Measurements from ENCODE around the gene CFL2.
"Not testable (repeated sequence)": the region's sequence is repeated elsewhere in the genome, so short reads cannot be mapped to it uniquely, and the experiment has no call there.

The CFL2 gene

DNA sequence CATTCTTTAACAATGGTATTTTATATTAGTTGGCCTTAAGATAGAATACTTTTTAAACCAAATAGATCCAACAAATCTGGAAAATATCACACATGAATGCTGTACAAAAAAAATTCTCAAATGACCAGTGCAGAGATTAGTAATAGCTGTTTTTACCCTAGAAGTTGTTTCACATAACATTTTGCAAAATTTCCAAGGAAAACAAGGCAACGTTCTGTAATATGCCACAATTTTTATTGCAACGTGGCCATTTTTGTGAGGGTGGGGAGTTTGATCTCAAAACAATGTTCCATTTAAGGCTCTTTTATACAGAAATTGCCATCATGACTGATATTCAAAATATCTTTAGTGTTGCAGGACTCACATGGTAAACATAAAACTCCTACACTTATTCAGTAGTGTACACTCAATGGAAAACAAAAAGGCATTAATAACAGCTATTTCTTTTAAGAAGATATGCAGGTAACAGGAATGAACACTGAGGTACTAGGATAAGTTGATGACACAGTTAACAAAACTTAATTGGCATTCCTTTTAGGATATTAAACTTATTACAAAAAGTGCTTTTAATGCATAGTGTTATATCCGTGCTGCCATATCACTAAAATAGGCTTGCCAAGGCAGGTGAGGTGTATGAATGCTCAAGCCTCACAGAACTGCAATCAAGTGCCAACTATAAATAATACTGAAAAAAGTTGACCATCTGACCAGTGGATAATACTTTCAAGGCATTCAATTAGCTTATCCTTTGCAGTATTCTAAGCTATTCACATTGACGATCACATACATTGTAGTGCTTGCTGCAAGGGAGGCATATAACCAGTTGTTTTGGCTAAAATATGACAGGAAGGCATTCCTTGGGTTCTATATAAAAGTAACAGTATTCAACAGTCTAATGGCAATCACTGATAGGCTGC, 2.3 kb downstream of the CFL2 start:
- Histone ChIP-seq H3K27ac (ENCODE audit: insufficient read depth, low read length, poor library complexity, severe bottlenecking) (no peak overlapping the region), H3K27me3 (replicated peaks; ENCODE audit: control insufficient read depth, insufficient read depth, low read length, poor library complexity, severe bottlenecking) (no peaks in the 10 kb centered on the region), H3K4me1 (ENCODE audit: control insufficient read depth, insufficient read depth, low read length, poor library complexity, severe bottlenecking) (peaks cover 11% of the 10 kb centered on the region), H3K4me3 (ENCODE audit: insufficient read depth, low read depth, low read length, poor library complexity, severe bottlenecking) (no peak overlapping the region), H3K36me3 (ENCODE audit: control insufficient read depth, insufficient read depth, low read length) (no peaks in the 10 kb centered on the region), H3K9me3 (ENCODE audit: control insufficient read depth, low read length) (no peaks in the 10 kb centered on the region)
- DNase-seq, result no peak

DNA sequence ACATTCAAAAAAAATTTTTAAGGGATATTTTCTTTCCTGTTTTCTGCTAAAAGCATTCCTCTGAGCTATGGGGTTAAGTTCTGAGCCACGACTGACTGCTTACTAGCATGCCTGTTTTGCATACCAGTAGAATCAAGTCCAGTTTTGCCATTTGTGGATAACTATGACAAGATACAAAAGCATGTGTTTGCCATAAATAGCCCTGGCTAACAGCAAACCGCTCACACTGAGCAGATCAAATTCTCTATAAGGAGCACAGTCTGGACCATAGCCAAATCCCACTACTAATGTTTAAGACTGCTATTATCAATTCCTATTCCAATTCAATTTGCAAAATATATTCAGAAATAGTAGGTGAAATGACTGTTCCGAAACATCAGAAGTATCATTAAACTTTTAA, 3.2 kb downstream of the CFL2 start:
- no peaks in the 10 kb centered on the region for H3K9me3 ChIP-seq (ENCODE audit: control insufficient read depth, low read length)
- H3K27ac ChIP-seq (ENCODE audit: insufficient read depth, low read length, poor library complexity, severe bottlenecking), result no peak overlapping the region
- DNase-seq, result no peak
- no peak overlapping the region for H3K4me3 ChIP-seq (ENCODE audit: insufficient read depth, low read depth, low read length, poor library complexity, severe bottlenecking)
- no peaks in the 10 kb centered on the region for H3K36me3 ChIP-seq (ENCODE audit: control insufficient read depth, insufficient read depth, low read length)
- no peaks in the 10 kb centered on the region for H3K27me3 ChIP-seq (replicated peaks; ENCODE audit: control insufficient read depth, insufficient read depth, low read length, poor library complexity, severe bottlenecking)
- H3K4me1 ChIP-seq (ENCODE audit: control insufficient read depth, insufficient read depth, low read length, poor library complexity, severe bottlenecking), result peaks cover 11% of the 10 kb centered on the region

DNA sequence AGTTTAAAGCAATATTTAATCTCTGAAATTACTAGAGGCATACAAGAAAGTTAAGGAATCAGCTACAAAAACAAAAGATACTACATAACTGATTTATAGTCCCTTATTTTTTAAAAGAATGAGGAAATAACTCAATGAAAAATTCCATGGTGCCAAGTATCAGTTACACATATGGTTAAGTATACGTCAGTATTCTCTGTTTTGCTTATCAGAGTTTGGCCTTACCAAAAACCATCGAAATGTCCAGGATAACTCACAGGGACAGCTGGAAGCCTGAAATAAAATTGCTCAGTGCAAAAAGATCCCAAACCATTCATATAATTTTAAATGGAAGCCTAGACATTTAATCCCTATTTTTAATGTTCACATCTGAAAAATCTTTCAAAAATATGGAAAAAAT, 3.6 kb downstream of the CFL2 start:
- Histone ChIP-seq H3K4me3 (ENCODE audit: insufficient read depth, low read depth, low read length, poor library complexity, severe bottlenecking) (no peak overlapping the region), H3K27ac (ENCODE audit: insufficient read depth, low read length, poor library complexity, severe bottlenecking) (no peak overlapping the region), H3K27me3 (replicated peaks; ENCODE audit: control insufficient read depth, insufficient read depth, low read length, poor library complexity, severe bottlenecking) (no peaks in the 10 kb centered on the region), H3K36me3 (ENCODE audit: control insufficient read depth, insufficient read depth, low read length) (no peaks in the 10 kb centered on the region), H3K9me3 (ENCODE audit: control insufficient read depth, low read length) (no peaks in the 10 kb centered on the region), H3K4me1 (ENCODE audit: control insufficient read depth, insufficient read depth, low read length, poor library complexity, severe bottlenecking) (peaks cover 11% of the 10 kb centered on the region)
- no peak for DNase-seq

DNA sequence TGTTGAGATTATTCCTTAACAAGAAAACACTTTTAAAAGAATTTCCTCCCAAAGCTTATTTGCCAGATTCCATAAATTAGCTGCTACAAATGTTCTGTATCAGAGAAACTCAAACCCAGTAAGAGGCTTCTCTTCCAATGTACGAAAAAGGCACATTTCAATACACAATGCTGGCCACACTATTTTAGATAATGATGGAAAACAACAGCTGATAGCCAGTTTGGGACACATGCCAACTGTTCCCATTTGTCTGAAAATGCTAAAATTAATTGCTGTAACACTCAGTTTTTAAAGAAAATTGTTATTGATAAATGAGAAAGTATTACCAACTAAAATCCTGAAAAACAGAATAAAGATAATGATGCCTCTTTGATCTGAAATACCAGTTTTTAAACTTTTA, 4.4 kb downstream of the CFL2 start:
- peaks cover 11% of the 10 kb centered on the region for H3K4me1 ChIP-seq (ENCODE audit: control insufficient read depth, insufficient read depth, low read length, poor library complexity, severe bottlenecking)

DNA sequence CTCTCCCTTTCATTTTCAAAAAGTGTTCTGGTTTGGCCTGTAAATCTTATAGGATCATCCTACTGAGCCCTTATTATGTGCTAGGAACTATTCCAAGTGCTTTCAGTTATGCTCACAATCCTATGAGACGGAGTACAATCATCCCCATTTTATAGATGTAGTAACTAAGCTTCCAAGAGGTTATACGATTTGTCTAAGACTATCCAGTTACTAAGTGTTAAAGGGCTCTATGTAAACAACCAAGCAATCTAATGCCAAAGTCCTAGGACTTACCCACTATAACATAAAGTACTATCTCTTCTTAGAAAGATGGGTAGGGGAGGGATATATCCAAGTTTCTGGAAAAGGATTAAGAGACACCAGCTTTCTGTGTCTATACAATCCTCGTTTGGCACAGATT, 6.7 kb downstream of the CFL2 start:
- peaks cover 3% of the 10 kb centered on the region for H3K4me1 ChIP-seq (ENCODE audit: control insufficient read depth, insufficient read depth, low read length, poor library complexity, severe bottlenecking)
- no peak overlapping the region for H3K27ac ChIP-seq (ENCODE audit: insufficient read depth, low read length, poor library complexity, severe bottlenecking)
- no peaks in the 10 kb centered on the region for H3K9me3 ChIP-seq (ENCODE audit: control insufficient read depth, low read length)
- H3K27me3 ChIP-seq (replicated peaks; ENCODE audit: control insufficient read depth, insufficient read depth, low read length, poor library complexity, severe bottlenecking), result no peaks in the 10 kb centered on the region
- H3K4me3 ChIP-seq (ENCODE audit: insufficient read depth, low read depth, low read length, poor library complexity, severe bottlenecking), result no peak overlapping the region
- DNase-seq, result no peak
- H3K36me3 ChIP-seq (ENCODE audit: control insufficient read depth, insufficient read depth, low read length), result no peaks in the 10 kb centered on the region

More for the DNA sequence above, 4.4 kb downstream of the CFL2 start:
- H3K27me3 ChIP-seq (replicated peaks; ENCODE audit: control insufficient read depth, insufficient read depth, low read length, poor library complexity, severe bottlenecking), result no peaks in the 10 kb centered on the region
- H3K27ac ChIP-seq (ENCODE audit: insufficient read depth, low read length, poor library complexity, severe bottlenecking), result no peak overlapping the region
- no peaks in the 10 kb centered on the region for H3K9me3 ChIP-seq (ENCODE audit: control insufficient read depth, low read length)
- H3K36me3 ChIP-seq (ENCODE audit: control insufficient read depth, insufficient read depth, low read length), result no peaks in the 10 kb centered on the region
- no peak overlapping the region for H3K4me3 ChIP-seq (ENCODE audit: insufficient read depth, low read depth, low read length, poor library complexity, severe bottlenecking)
- no peak for DNase-seq

DNA sequence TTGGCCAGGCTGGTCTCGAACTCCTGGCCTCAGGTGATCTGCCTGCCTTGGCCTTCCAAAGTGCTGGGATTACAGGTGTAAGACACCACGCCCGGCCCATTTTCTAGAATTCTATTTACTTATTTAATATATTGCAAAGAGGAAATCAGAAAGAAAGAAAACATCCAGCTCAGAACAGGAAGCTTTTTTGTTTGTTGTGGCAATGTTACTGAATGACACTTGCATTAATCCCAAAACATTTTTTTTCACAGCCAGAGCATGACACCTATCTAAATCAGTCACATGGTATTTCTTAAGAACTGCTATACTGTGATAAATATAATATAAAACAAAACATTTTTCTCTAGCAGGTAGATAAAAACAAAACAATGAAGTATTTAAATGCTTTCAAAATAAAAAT, 12.6 kb downstream of the CFL2 start:
- no peak overlapping the region for H3K4me3 ChIP-seq (ENCODE audit: insufficient read depth, low read depth, low read length, poor library complexity, severe bottlenecking)
- no peak overlapping the region for H3K27ac ChIP-seq (ENCODE audit: insufficient read depth, low read length, poor library complexity, severe bottlenecking)
- DNase-seq, result no peak
- H3K36me3 ChIP-seq (ENCODE audit: control insufficient read depth, insufficient read depth, low read length), result no peaks in the 10 kb centered on the region
- H3K9me3 ChIP-seq (ENCODE audit: control insufficient read depth, low read length), result no peaks in the 10 kb centered on the region
- H3K4me1 ChIP-seq (ENCODE audit: control insufficient read depth, insufficient read depth, low read length, poor library complexity, severe bottlenecking), result no peaks in the 10 kb centered on the region
- H3K27me3 ChIP-seq (replicated peaks; ENCODE audit: control insufficient read depth, insufficient read depth, low read length, poor library complexity, severe bottlenecking), result no peaks in the 10 kb centered on the region

DNA sequence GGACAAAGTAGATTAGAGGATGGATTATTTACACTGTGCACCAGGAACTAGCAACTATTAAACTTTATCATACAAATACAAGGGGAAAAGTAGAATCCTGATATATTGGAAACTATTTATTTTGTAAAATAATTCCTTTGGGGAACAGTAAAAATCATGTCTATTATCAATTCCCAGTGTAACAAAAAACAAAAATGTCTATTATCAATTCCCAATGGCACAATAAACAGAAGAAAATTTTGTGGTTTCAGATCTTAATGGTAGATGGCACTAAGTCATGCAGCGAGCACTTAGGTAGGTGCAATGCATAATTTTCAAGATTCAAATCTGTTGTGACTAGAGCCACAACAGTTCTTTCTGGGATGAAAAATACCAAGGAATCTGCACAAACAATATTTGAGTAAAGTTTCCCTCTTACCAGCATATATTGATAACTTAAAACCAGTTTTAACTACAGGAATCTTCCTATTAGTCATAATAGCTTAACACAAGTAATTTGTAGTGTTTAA, 13.7 kb downstream of the CFL2 start:
- no peak for DNase-seq
- no peaks in the 10 kb centered on the region for H3K36me3 ChIP-seq (ENCODE audit: control insufficient read depth, insufficient read depth, low read length)
- H3K27ac ChIP-seq (ENCODE audit: insufficient read depth, low read length, poor library complexity, severe bottlenecking), result no peak overlapping the region
- H3K4me1 ChIP-seq (ENCODE audit: control insufficient read depth, insufficient read depth, low read length, poor library complexity, severe bottlenecking), result no peaks in the 10 kb centered on the region
- no peaks in the 10 kb centered on the region for H3K27me3 ChIP-seq (replicated peaks; ENCODE audit: control insufficient read depth, insufficient read depth, low read length, poor library complexity, severe bottlenecking)
- no peaks in the 10 kb centered on the region for H3K9me3 ChIP-seq (ENCODE audit: control insufficient read depth, low read length)
- no peak overlapping the region for H3K4me3 ChIP-seq (ENCODE audit: insufficient read depth, low read depth, low read length, poor library complexity, severe bottlenecking)

DNA sequence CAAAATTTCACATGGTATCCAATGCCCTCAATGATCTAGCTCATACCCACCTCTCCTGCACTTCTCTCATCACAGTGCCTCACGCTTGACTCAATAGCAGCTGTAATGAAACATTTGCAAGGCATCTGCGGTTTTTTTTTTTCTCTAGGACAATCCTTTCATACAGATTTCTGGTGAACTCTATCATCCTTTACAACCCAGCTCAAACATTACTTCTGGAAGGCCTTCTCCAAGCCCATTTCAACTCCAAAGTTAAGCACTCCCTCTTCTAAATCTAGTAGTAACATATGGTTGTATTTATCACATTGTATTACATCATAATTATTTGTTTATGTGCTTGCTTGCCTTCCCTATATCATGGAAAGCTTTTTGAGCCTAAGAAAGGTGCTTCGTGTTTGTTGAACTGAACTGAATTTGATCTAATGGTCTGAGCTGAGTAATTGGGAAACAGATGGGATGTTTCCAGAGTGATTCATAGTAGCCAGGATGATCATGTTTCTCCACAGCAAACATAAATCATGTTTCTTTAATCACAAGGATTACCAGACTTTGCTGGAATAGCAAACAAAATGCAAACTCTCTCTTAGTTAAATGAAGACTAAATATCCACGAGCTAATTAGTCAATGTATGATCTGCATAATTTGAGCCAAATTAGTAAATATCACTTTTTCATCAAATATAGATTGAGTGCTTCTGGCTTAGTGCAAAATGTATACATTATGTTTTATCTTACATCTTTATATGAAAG, 14.3 kb downstream of the CFL2 start:
- DNase-seq, result no peak
- H3K36me3 ChIP-seq (ENCODE audit: control insufficient read depth, insufficient read depth, low read length), result no peaks in the 10 kb centered on the region
- H3K4me3 ChIP-seq (ENCODE audit: insufficient read depth, low read depth, low read length, poor library complexity, severe bottlenecking), result no peak overlapping the region
- no peaks in the 10 kb centered on the region for H3K4me1 ChIP-seq (ENCODE audit: control insufficient read depth, insufficient read depth, low read length, poor library complexity, severe bottlenecking)
- no peak overlapping the region for H3K27ac ChIP-seq (ENCODE audit: insufficient read depth, low read length, poor library complexity, severe bottlenecking)
- no peaks in the 10 kb centered on the region for H3K27me3 ChIP-seq (replicated peaks; ENCODE audit: control insufficient read depth, insufficient read depth, low read length, poor library complexity, severe bottlenecking)
- no peaks in the 10 kb centered on the region for H3K9me3 ChIP-seq (ENCODE audit: control insufficient read depth, low read length)

DNA sequence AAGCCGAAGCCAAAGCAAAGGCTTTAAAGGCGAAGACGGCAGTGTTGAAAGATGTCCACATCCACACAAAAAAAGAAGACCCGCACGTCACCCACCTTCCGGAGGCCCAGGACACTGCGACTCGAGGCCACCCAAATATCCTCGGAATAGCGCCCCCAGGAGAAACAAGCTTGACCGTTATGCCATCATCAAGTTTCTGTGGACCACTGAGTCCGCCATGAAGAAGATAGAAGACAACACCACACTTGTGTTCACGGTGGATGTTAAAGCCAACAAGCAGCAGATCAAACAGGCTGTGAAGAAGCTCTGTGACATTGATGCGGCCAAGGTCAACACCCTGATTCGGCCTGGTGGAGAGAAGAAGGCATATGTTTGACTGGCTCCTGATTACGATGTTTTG, 20.2 kb downstream of the CFL2 start:
- H3K27ac ChIP-seq (ENCODE audit: insufficient read depth, low read length, poor library complexity, severe bottlenecking); DNase-seq; H3K9me3 ChIP-seq (ENCODE audit: control insufficient read depth, low read length); H3K36me3 ChIP-seq (ENCODE audit: control insufficient read depth, insufficient read depth, low read length); H3K4me1 ChIP-seq (ENCODE audit: control insufficient read depth, insufficient read depth, low read length, poor library complexity, severe bottlenecking); H3K4me3 ChIP-seq (ENCODE audit: insufficient read depth, low read depth, low read length, poor library complexity, severe bottlenecking); H3K27me3 ChIP-seq (replicated peaks; ENCODE audit: control insufficient read depth, insufficient read depth, low read length, poor library complexity, severe bottlenecking): not testable (repeated sequence)

Measured in effector memory CD4-positive, alpha-beta T cell (primary cell).